DOHH2 (cell line): ENCODE data around the gene SLC38A5.

Source experiments
- H3F3A ChIP-seq: fragments of 200-600 bp; sonication (generic), shearing (Covaris generic); 2 replicates; pipeline ENCODE4 v1.6.0; 2016; ENCODE audit warnings: antibody characterized with exemption, mild to moderate bottlenecking; ENCODE audit not compliant: control insufficient read depth, insufficient read depth
- H3K27ac ChIP-seq: fragments of 200-600 bp; sonication (generic); 2 replicates; pipeline ENCODE4 v1.5.1; 2014; ENCODE audit warnings: low read depth, mild to moderate bottlenecking, low read length, moderate library complexity
- H3K27me3 ChIP-seq: fragments of 200-600 bp; sonication (generic); 2 replicates; pipeline ENCODE4 v1.6.1; 2014; ENCODE audit warnings: mild to moderate bottlenecking, low read length, mixed read lengths; ENCODE audit not compliant: control insufficient read depth
- H3K36me3 ChIP-seq: fragments of 200-600 bp; sonication (generic); 2 replicates; pipeline ENCODE4 v1.6.1; 2014; ENCODE audit warnings: mild to moderate bottlenecking, low read length, moderate library complexity, mixed read lengths; ENCODE audit not compliant: control insufficient read depth
- H3K4me1 ChIP-seq: fragments of 200-600 bp; sonication (generic); 2 replicates; pipeline ENCODE4 v1.6.1; 2014; ENCODE audit warnings: mild to moderate bottlenecking, low read length, mixed read lengths; ENCODE audit not compliant: control insufficient read depth
- H3K4me2 ChIP-seq: fragments of 200-600 bp; sonication (generic); 2 replicates; pipeline ENCODE4 v1.6.0; 2014; ENCODE audit warnings: mild to moderate bottlenecking, low read length, moderate library complexity
- H3K4me3 ChIP-seq: fragments of 200-600 bp; sonication (generic); 2 replicates; pipeline ENCODE4 v1.5.1; 2014; ENCODE audit warnings: mild to moderate bottlenecking, low read length, mixed read lengths
- H3K79me2 ChIP-seq: fragments of 200-600 bp; sonication (generic); 2 replicates; pipeline ENCODE4 v1.6.1; 2014; ENCODE audit warnings: mild to moderate bottlenecking, low read length, mixed read lengths; ENCODE audit not compliant: control insufficient read depth
- H3K9me2 ChIP-seq: fragments of 200-600 bp; sonication (generic); replicated peaks from 2 replicates; pipeline ENCODE4 v1.6.1; 2014; ENCODE audit warnings: mild to moderate bottlenecking, low read length, mixed read lengths; ENCODE audit not compliant: control insufficient read depth
- H3K9me3 ChIP-seq: fragments of 200-600 bp; sonication (generic); 2 replicates; pipeline ENCODE4 v1.6.1; 2014; ENCODE audit warnings: antibody characterized with exemption, low read length, mixed read lengths; ENCODE audit not compliant: control insufficient read depth, insufficient read depth
- H4K20me1 ChIP-seq: fragments of 200-600 bp; sonication (generic); 2 replicates; pipeline ENCODE4 v1.6.0; 2014; ENCODE audit warnings: low read depth, mild to moderate bottlenecking, antibody characterized with exemption, low read length, moderate library complexity; ENCODE audit not compliant: control insufficient read depth, insufficient read depth
- CTCF ChIP-seq: fragments of 200-600 bp; sonication (generic); IDR thresholded peaks from one replicate; pipeline ENCODE4 v1.5.1; 2014; ENCODE audit warnings: antibody characterized with exemption, mild to moderate bottlenecking, low read depth, low read length; ENCODE audit not compliant: poor library complexity, severe bottlenecking
- EZH2phosphoT487 ChIP-seq: fragments of 200-600 bp; sonication (generic); IDR thresholded peaks from 2 replicates; pipeline ENCODE4 v1.6.1; 2017; ENCODE audit warnings: borderline replicate concordance, mild to moderate bottlenecking, antibody characterized with exemption, low read length, moderate library complexity, mixed read lengths

The SLC38A5 gene

GRCh38 chrX:48474581-48474980 is 4.5 kb upstream of the SLC38A5 start:
- Histone ChIP-seq H3K79me2 (peaks cover 44% of the 10 kb centered on the region), H3K9me2 (no peaks in the 10 kb centered on the region), H3F3A (no peaks in the 10 kb centered on the region), H3K27me3 (no peaks in the 10 kb centered on the region), H4K20me1 (0 out of 2 replicates have a peak, but pooled peaks cover 4% of the 10 kb centered on the region), H3K4me1 (peaks cover 19% of the 10 kb centered on the region), H3K4me3 (peak overlapping the region; percentile 92), H3K27ac (no peak overlapping the region), H3K9me3 (no peaks in the 10 kb centered on the region), H3K36me3 (peaks cover 10% of the 10 kb centered on the region), H3K4me2 (peak overlapping the region; percentile 80)
- TF ChIP-seq EZH2phosphoT487 (no peak), CTCF (no peak)

GRCh38 chrX:48474127-48474526 is 4.1 kb upstream of the SLC38A5 start:
- Histone ChIP-seq H3K9me3 (no peaks in the 10 kb centered on the region), H3K79me2 (peaks cover 47% of the 10 kb centered on the region), H3K27me3 (no peaks in the 10 kb centered on the region), H3K27ac (no peak overlapping the region), H3K4me1 (peaks cover 22% of the 10 kb centered on the region), H3F3A (no peaks in the 10 kb centered on the region), H4K20me1 (0 out of 2 replicates have a peak, but pooled peaks cover 4% of the 10 kb centered on the region), H3K4me3 (no peak overlapping the region), H3K36me3 (peaks cover 6% of the 10 kb centered on the region), H3K9me2 (no peaks in the 10 kb centered on the region), H3K4me2 (peak overlapping the region; percentile 80; the same call in 1 of the 2 replicates)
- TF ChIP-seq EZH2phosphoT487: no peak
- peak; percentile 32 for TF ChIP-seq CTCF

- no peak overlapping the region for H3K4me3 ChIP-seq
- no peak overlapping the region for H3K4me2 ChIP-seq
- no peaks in the 10 kb centered on the region for H3F3A ChIP-seq
- H3K79me2 ChIP-seq: peaks cover 48% of the 10 kb centered on the region
- no peaks in the 10 kb centered on the region for H3K9me3 ChIP-seq
- peaks cover 22% of the 10 kb centered on the region for H3K4me1 ChIP-seq
- 0 out of 2 replicates have a peak, but pooled peaks cover 4% of the 10 kb centered on the region for H4K20me1 ChIP-seq
- no peaks in the 10 kb centered on the region for H3K9me2 ChIP-seq
- H3K36me3 ChIP-seq: peaks cover 10% of the 10 kb centered on the region
- TF ChIP-seq EZH2phosphoT487 (no peak), CTCF (no peak)
- H3K27ac ChIP-seq: no peak overlapping the region
- H3K27me3 ChIP-seq: no peaks in the 10 kb centered on the region
Measured at GRCh38 chrX:48473704-48473990, 3.6 kb upstream of the SLC38A5 start.
